Erythroblast (primary cell): ENCODE data around the gene ADAMTS20.

Experiments used
- GATA1 ChIP-seq: IDR thresholded peaks from 2 replicates; pipeline ENCODE4 v1.6.1; 2011; ENCODE audit warnings: low read depth, mild to moderate bottlenecking, control low read depth, low read length, moderate library complexity
- POLR2A ChIP-seq: IDR thresholded peaks from 2 replicates; pipeline ENCODE4 v1.6.1; 2011; ENCODE audit warnings: mild to moderate bottlenecking, low read length

GRCh38 chr12:43585676-43586075, 33.7 kb upstream of the ADAMTS20 start:
- no peak for TF ChIP-seq POLR2A
- no peak for TF ChIP-seq GATA1
